ENCODE results near the gene S100A3.
"Not testable (repeated sequence)": the region's sequence is repeated elsewhere in the genome, so short reads cannot be mapped to it uniquely, and the experiment has no call there.

The S100A3 gene

DNA sequence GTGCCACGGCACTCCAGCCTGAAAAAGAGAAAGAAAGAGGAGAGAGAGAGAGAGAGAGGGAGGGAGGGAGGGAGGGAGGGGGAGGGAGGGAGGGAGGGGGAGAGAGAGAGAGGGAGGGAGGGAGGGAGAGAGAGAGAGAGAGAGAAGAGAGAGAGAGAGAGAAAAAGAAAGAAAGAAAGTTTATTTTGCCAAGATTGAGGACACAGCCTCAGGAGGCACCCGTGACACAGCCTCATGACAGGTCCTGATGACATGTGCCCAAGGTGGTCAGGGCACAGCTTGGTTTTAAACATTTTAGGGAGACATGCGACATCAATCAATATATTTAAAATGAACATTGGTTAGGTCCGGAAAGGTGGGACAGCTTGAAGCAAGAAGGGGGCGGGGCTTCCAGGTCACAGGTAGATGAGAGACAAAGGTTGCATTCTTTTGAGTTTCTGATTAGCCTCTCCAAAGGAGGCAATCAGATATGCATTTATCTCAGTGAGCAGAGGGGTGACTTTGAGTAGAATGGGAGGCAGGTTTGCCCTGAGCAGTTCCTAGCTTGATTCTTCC, 28.8 kb downstream of the S100A3 start:
- H3K36me3 Mint-ChIP-seq, H3K27me3 Mint-ChIP-seq, H3K4me1 Mint-ChIP-seq, H3K4me3 Mint-ChIP-seq, H3K9me3 Mint-ChIP-seq, H3K27ac Mint-ChIP-seq: not testable (repeated sequence)

DNA sequence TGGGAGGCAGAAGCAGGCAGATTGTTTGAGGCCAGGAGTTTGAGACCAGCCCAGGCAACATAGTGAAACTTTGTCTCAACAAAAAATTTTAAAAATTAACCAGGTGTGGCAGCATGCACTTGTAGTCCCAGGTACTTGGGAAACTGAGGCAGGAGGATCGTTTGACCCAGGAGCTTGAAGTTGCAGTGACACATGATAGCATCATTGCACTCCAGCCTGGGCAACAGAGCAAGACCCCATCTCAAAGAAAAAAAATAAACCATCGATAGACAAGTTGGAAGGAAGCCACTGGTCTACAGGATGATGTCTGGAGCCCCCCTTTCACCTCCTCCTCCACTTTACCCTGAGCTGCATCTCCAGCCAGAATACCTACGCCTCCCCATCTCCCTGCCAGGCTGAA, 29.8 kb downstream of the S100A3 start:
- Mint-ChIP-seq H3K27ac (no peak overlapping the region), H3K36me3 (no peaks in the 10 kb centered on the region), H3K27me3 (no peaks in the 10 kb centered on the region), H3K4me1 (no peaks in the 10 kb centered on the region), H3K4me3 (no peak overlapping the region), H3K9me3 (no peaks in the 10 kb centered on the region)

DNA sequence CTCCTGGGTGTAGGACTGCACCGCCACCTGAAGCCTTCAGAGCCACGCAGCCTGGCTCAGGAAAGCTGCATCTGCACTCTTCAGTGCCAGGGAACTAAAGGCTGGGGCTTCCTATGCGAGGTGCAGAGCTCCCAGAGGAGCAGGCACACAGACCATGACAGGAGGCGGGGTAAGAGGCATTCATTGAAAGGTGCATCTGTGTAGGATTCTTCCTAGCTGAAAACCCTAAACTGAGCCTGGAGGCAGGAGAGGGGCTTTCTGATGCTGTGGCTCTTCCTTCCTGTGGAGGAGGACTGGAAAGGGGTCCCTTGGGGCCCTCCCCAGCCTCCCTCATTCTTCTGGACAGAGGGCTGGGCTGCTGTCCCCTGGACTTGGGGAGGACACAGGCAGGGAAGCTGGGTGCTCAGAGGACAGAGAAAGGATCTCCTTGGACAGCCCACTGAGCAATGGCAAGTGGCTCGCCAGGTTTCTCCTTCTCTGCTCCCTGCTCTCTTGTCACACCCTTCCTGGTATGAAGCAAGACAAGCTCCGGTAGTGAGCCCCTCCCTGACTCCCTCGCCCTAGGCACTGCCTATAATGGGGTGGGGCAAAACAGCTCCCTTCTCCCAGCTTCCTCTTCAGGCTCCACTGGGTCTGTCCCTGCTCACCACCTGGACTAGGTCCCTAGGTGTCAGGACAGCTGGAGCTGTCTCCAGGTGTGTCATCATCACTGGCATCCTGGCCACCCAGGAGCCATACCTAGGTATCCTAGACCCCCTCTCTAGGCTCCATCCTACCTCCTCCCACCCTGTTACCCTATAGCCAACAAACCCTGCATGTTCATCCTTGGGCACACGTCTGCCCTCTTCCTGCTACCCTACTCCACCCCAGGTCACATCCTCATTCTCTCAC, 33.3 kb downstream of the S100A3 start:
- Mint-ChIP-seq H3K36me3 (no peaks in the 10 kb centered on the region), H3K4me3 (no peak overlapping the region), H3K9me3 (no peaks in the 10 kb centered on the region), H3K27me3 (no peaks in the 10 kb centered on the region), H3K27ac (no peak overlapping the region), H3K4me1 (peaks cover 9% of the 10 kb centered on the region)

DNA sequence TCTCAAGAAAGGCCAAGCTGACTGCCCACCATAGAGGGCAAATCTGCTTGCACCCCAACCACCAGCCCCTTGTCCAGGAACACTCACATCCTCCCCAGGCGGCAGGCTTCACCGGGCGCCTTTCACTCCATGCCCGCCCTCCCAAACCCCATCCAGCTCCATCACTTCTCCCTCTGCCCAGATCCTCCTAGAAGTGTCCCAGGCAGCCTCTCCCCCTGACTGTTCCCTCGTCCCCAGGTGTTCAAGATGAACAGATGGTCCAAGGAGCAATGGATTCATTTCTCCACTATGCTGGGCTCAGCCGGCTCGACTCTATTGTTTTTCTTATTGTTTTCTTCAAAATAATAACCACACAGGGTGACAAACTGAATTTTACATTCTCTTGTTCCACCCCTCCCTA, 35.4 kb downstream of the S100A3 start:
- H3K27ac Mint-ChIP-seq, result no peak overlapping the region
- no peaks in the 10 kb centered on the region for H3K27me3 Mint-ChIP-seq
- no peaks in the 10 kb centered on the region for H3K9me3 Mint-ChIP-seq
- H3K4me1 Mint-ChIP-seq, result peaks cover 9% of the 10 kb centered on the region
- no peaks in the 10 kb centered on the region for H3K36me3 Mint-ChIP-seq
- H3K4me3 Mint-ChIP-seq, result no peak overlapping the region

DNA sequence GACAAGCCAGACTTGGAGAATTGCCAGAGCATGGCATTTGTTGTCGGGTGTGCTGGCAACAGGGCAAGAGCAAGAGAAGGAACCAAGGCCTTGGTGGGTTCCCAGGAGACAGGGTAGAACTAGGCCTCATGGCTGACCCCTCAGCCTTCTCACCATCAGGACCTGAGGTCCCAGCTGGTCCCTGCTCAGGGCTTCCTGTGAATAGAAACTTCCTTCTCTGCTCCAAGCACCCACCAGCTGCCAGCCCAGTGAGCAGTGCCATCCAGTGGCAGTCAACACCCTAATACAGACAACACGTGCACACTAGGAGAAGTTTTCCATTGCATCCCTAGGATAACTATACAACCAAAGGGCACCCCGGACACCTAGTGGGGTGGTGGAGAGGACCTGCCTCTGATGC, 36.0 kb downstream of the S100A3 start:
- Mint-ChIP-seq H3K4me1 (peaks cover 9% of the 10 kb centered on the region), H3K9me3 (no peaks in the 10 kb centered on the region), H3K36me3 (no peaks in the 10 kb centered on the region), H3K27me3 (no peaks in the 10 kb centered on the region), H3K27ac (no peak overlapping the region), H3K4me3 (no peak overlapping the region)

DNA sequence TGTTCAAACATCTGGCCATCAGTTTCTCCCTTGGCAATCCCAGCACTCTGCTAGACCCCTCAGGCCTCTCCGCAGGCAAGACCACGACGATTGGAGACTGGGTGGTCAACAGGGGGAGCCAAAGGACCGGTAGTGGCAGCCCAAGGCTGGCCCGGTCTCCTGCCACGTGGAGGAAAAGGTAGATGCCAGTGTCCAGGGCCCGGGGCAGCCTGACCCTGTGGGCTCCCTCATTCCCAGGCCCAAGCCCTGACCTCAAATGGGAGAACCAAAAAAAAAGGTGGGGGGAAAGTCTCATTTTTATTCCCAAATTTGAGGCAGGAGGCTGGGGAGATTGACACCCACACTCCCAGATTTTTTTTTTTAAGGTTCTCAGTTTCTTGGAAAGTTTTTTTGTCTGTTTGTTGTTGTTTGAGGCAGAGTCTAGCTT, 38.1 kb downstream of the S100A3 start:
- Mint-ChIP-seq H3K27ac (peak overlapping the region; percentile 77), H3K36me3 (no peaks in the 10 kb centered on the region), H3K27me3 (no peaks in the 10 kb centered on the region), H3K4me1 (peaks cover 9% of the 10 kb centered on the region), H3K9me3 (no peaks in the 10 kb centered on the region), H3K4me3 (no peak overlapping the region)

DNA sequence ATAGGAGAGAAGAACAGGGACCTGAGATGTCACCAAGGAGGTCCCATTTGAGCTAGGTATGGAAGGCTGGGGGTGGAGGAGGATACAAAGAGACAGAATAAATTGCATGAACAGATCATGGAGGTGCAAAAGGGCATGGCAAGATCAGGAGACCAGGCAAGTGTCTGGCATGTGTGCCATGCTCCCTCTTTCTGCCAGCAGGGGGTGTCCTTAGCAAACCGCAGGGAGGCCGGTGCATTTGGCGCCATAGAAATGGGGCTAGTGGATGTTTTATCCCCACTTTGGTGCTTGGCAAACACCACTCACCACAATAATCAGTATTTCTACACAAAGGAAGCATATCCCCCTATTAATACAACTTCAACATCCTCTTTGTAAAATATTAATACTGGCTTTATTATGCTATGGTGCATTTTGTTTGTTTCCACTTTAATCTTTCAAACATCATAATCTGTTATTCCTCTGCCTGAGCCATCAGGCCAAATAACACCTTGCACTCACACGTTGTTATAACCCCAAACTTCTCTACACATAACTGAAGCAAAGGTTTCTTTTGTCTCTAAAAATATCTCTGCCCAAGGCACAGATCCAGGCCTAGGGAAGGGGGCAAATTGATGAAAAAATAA, 39.2 kb downstream of the S100A3 start:
- Mint-ChIP-seq H3K27me3 (no peaks in the 10 kb centered on the region), H3K36me3 (no peaks in the 10 kb centered on the region), H3K27ac (no peak overlapping the region), H3K4me3 (no peak overlapping the region), H3K9me3 (no peaks in the 10 kb centered on the region), H3K4me1 (peaks cover 9% of the 10 kb centered on the region)

DNA sequence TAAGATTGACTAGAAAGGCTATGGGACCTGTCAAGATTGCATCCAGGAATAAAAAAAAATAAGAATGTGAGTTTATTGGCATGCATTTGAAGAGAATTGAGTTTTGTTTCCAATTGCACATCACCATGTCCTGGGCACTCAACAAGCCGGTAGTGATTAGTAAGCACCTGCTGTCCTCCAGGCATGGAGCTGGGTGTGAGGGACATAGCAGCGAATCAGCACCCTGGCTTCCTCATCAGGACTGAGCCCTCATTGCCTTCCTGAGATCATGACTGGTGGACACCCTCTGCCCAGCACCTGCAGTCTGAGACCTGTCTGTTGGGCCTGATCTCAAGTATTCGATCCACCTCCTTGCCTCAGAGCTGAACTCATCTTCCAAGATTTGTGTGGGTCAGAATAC, 40.0 kb downstream of the S100A3 start:
- Mint-ChIP-seq H3K27ac (no peak overlapping the region), H3K4me1 (peaks cover 16% of the 10 kb centered on the region), H3K36me3 (no peaks in the 10 kb centered on the region), H3K9me3 (no peaks in the 10 kb centered on the region), H3K4me3 (no peak overlapping the region), H3K27me3 (no peaks in the 10 kb centered on the region)

DNA sequence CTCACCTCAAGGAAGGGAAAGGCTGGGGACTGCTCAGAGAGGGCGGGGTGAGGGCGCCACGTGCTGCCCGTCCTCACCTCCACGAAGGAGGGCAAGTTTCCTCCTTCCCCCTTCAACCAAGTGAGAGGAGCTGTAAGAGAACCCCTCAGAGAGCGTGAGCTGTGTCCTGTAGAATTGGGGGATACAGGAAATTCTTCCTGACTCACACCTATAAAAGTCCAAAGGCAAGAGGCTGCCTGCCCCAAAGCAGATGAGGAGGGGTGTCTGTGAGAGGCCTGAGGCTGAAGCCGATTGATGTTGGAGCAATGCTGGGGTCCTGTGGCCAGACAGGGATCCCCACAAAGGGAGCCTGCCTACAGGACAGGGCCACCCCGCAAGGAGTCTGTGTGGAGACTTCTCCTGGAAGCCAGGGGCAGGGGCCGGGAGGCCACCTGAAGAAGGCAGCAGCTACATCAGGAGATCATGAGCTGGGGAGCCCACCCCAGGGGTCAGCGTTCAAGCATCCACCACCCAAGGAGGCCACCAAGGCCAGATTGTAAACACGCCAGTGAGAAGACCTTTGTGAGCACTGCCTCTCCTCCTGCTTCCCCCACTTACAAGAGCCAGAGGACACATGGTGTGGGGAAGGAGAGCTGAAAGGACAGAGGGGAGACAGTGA, 41.0 kb downstream of the S100A3 start:
- no peak overlapping the region for H3K27ac Mint-ChIP-seq
- H3K27me3 Mint-ChIP-seq, result no peaks in the 10 kb centered on the region
- H3K4me1 Mint-ChIP-seq, result peaks cover 16% of the 10 kb centered on the region
- no peak overlapping the region for H3K4me3 Mint-ChIP-seq
- no peaks in the 10 kb centered on the region for H3K9me3 Mint-ChIP-seq
- no peaks in the 10 kb centered on the region for H3K36me3 Mint-ChIP-seq

DNA sequence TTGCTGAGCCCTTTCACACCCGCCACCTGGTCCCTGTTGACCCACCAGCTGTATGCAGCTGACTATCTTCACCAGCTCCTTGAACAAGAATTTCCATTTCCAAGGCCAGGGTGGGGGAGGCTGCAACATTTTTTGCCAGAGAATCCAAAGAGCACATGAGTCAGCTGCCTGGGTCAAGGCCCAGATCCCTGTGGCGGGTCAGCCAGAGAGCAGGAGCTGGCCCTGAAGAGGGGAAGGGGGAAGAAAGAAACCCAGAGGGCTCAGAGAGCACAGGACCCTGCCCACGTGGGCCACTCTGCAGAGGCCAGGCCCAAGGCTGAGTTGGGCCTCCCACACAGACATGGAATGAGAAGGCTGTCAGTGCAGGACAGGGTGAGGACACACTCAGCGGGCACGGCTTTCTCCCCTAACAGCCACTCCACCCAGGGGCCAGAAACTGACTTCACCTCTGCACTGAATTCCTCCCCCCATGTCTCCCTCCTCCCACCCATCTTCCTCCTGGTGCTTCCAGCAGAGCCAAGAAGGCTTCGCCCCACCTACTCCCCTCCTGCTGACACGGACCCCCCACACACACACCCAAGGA, 42.1 kb downstream of the S100A3 start:
- no peaks in the 10 kb centered on the region for H3K27me3 Mint-ChIP-seq

DNA sequence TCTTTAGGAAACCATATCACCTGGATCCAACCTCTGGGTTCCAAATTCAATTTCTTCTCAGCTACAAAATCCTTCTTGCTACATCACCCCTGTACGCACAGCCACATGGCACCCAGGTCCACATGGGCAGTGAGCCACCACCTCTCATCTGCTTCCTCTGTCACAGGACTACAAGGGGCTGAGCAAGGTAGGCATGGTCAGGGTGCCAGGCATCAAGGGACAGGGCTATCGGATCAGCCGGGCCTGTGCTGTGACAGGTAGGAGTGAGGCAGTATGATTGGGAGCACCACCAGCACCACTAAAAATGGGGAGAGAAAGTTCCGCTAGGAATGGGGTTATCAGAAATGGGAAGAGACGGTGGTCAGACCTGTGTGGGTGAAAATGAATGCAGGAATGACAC, 42.7 kb downstream of the S100A3 start:
- Mint-ChIP-seq H3K9me3 (no peaks in the 10 kb centered on the region), H3K4me3 (no peak overlapping the region), H3K36me3 (no peaks in the 10 kb centered on the region), H3K27me3 (no peaks in the 10 kb centered on the region), H3K4me1 (peaks cover 14% of the 10 kb centered on the region), H3K27ac (no peak overlapping the region)

More for the DNA sequence above, 42.1 kb downstream of the S100A3 start:
- peaks cover 16% of the 10 kb centered on the region for H3K4me1 Mint-ChIP-seq
- no peak overlapping the region for H3K27ac Mint-ChIP-seq
- H3K9me3 Mint-ChIP-seq, result no peaks in the 10 kb centered on the region
- H3K4me3 Mint-ChIP-seq, result no peak overlapping the region
- no peaks in the 10 kb centered on the region for H3K36me3 Mint-ChIP-seq

DNA sequence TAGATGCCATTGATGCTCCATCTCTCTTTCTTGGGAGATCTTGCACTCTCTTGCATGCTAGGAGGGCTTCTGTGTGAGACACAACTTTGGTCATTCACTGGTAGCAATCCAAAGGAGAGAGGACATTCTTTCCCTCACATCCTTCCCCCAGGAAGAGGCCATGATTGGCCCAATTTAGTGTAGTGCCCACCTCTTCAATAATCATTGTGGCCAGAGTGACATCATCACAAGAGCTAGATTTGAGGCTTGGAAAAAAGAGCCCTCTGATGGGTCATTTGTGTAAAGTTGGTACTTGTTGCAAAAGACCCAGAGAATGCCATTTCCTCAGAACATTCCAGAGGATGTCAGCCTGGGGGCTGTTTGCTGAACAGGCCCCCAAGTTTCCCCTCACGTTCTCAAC, 43.5 kb downstream of the S100A3 start:
- Mint-ChIP-seq H3K27me3 (no peaks in the 10 kb centered on the region), H3K27ac (no peak overlapping the region), H3K9me3 (no peaks in the 10 kb centered on the region), H3K4me3 (no peak overlapping the region), H3K4me1 (peaks cover 7% of the 10 kb centered on the region), H3K36me3 (no peaks in the 10 kb centered on the region)

DNA sequence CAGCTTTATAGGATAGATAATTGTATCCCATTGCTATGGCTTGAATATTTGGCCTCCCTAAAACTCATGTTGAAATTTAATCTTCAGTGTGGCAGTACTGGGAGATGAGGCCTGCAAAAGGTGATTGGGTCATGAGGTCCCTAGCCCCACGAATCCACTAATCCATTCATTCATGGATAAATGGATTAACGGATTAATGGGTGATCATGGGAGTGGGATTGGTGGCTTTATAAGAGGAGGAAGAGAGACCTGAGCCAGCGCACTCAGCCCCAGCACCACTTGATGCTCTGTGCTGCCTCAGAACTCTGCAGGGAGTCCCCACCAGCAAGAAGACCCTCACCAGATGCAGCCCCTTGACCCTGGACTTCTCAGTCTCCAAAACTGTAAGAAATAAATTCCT, 45.3 kb downstream of the S100A3 start:
- H3K27ac Mint-ChIP-seq, result no peak overlapping the region
- peaks cover 7% of the 10 kb centered on the region for H3K4me1 Mint-ChIP-seq
- no peaks in the 10 kb centered on the region for H3K36me3 Mint-ChIP-seq
- no peaks in the 10 kb centered on the region for H3K9me3 Mint-ChIP-seq
- H3K27me3 Mint-ChIP-seq, result peaks cover 2% of the 10 kb centered on the region
- H3K4me3 Mint-ChIP-seq, result no peak overlapping the region

DNA sequence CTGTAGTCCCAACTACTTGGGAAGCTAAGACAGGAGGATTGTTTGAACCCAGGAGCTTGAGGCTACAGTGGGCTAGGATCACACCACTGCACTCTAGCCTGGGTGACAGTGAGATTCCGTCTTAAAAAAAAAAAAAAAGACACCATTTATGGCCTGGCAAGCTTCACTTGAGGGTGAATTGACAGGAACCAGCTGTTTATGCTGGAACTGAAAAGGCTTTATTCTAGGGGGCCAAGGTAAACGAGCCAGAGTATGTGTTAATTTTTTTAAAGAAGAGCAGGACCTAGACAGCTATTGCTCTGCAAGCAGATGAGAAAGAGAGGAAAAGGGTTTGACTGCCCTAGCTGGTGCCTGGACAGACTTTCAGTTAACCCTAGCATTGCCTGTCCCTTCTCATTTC, 50.3 kb downstream of the S100A3 start:
- no peak overlapping the region for H3K27ac Mint-ChIP-seq
- peaks cover 6% of the 10 kb centered on the region for H3K27me3 Mint-ChIP-seq
- H3K4me3 Mint-ChIP-seq, result no peak overlapping the region
- no peaks in the 10 kb centered on the region for H3K4me1 Mint-ChIP-seq
- H3K36me3 Mint-ChIP-seq, result no peaks in the 10 kb centered on the region
- no peaks in the 10 kb centered on the region for H3K9me3 Mint-ChIP-seq

All from activated naive CD4-positive, alpha-beta T cell treated with anti-CD3 and anti-CD28 coated beads, Interleukin-2, amount 50 U/mL, for 24 hours (primary cell).